Stomach smooth muscle (tissue), 2 donors: Measurements from ENCODE around the gene ZBTB4.
A peak's percentile ranks its signal among the peaks of the same experiment; 100 is the strongest.
"Not testable (repeated sequence)": the region's sequence is repeated elsewhere in the genome, so short reads cannot be mapped to it uniquely, and the experiment has no call there.

Experiments used
- H3K27ac ChIP-seq: one replicate; pipeline ENCODE4 v1.7.0; 2013; ENCODE audit warnings: mild to moderate bottlenecking, low read length, inconsistent platforms
- H3K27me3 ChIP-seq, 2 donors: one replicate each; pipeline ENCODE4 v1.7.0; 2013; ENCODE audit warnings: low read length in 2 of 2; ENCODE audit not compliant: insufficient read depth in 2 of 2, control insufficient read depth in 1 of 2
- H3K36me3 ChIP-seq, 2 donors: one replicate each; pipeline ENCODE4 v1.7.0; 2013; ENCODE audit warnings: low read length in 2 of 2; ENCODE audit not compliant: control insufficient read depth in 2 of 2, insufficient read depth in 2 of 2
- H3K4me1 ChIP-seq: one replicate; pipeline ENCODE4 v1.7.0; 2013; ENCODE audit warnings: low read length; ENCODE audit not compliant: control insufficient read depth, insufficient read depth
- H3K4me3 ChIP-seq, 2 donors: one replicate each; pipeline ENCODE4 v1.7.0; 2013; ENCODE audit warnings: low read length in 2 of 2
- H3K9ac ChIP-seq, 2 donors: one replicate each; pipeline ENCODE4 v1.7.0; 2013; ENCODE audit warnings: low read length in 2 of 2, mild to moderate bottlenecking in 1 of 2
- H3K9me3 ChIP-seq, 2 donors: one replicate each; pipeline ENCODE4 v1.7.0; 2013; ENCODE audit warnings: low read length in 2 of 2; ENCODE audit not compliant: control insufficient read depth in 2 of 2
- donor health status: healthy.
- donor health status: Pancreatic carcinoma.

Gene ZBTB4

DNA sequence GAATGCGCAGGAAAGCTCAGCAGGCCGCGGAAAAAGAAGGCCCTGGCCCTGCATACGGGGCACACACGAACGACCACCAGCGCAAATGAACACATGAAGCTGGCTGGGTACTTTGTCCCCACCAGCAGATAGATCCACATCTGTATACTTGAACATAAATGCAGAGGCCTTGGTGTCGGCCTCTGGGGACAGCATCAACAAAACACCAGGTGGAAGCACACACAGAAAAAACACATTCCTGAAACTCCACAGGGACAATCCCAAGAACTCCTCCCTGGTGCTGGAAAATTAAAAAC lies 606 bp upstream of the ZBTB4 start:
- H3K27me3 ChIP-seq, result no peaks in the 10 kb centered on the region
- H3K4me1 ChIP-seq, result peaks cover 57% of the 10 kb centered on the region
- peak overlapping the region; percentile 94 for H3K27ac ChIP-seq

DNA sequence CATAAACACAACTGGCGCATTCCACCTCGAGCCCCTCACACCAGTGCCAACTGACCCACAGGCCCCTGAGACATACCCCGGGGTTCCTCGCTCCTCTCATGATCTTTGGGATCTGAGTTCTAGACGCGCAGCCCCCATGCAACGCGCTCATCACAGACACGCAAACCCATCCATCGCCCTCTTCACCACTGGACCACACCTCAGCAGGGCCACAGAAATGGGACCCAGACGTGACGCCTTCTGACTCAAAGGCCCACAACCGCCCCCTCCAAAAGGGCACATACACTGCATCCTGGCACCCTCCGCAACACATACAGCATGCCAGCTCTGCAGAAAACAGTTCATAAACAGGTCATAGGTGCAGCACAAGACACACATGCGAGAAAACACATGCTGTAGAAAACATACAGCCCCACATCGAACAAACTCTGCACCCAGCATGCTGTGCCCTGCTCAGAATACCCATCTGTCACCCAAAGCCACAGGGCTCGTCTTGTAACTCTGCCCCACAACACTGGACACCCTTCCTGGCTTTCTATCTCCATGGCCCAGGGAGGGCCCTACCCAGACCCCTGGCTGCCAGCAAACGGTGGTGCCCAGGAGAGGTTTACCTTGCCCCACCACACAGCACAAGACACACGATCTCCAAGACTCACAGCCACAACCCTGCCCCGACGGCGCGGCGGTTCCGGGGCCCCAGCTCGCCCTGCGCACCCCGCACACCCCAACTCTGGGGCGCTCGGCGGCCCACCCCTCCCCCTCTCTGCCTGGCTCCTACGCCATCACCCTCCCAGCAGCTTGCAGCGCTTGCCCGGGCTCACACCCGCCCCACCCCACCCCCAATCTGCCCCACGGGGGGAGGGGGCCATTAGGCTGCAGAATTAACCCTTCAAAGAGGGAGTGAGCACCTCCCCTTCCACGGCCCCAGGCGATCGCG lies 887 bp downstream of the ZBTB4 start:
- Histone ChIP-seq H3K4me3 (peak overlapping the region; percentile 59 to 92), H3K27me3 (no peaks in the 10 kb centered on the region), H3K9me3 (no peaks in the 10 kb centered on the region), H3K36me3 (peaks cover 0 to 2% of the 10 kb centered on the region in 2 donors), H3K9ac (peak overlapping the region; percentile 88 to 93), H3K4me1 (peaks cover 57% of the 10 kb centered on the region), H3K27ac (peak overlapping the region; percentile 97)

More for the DNA sequence above, 606 bp upstream of the ZBTB4 start:
- peak overlapping the region; percentile 73 to 90 for H3K9ac ChIP-seq
- H3K4me3 ChIP-seq, result peak overlapping the region; percentile 83 to 87
- peaks cover 0 to 2% of the 10 kb centered on the region in 2 donors for H3K36me3 ChIP-seq
- H3K9me3 ChIP-seq, result no peaks in the 10 kb centered on the region

GRCh38 chr17:7477392-7478275 lies 1.8 kb downstream of the ZBTB4 start:
- Histone ChIP-seq H3K4me1 (peaks cover 49% of the 10 kb centered on the region), H3K27ac (peak overlapping the region; percentile 97), H3K4me3 (peak overlapping the region; percentile 59 to 92), H3K36me3 (peaks cover 0 to 2% of the 10 kb centered on the region in 2 donors), H3K9ac (peak overlapping the region; percentile 88 to 93), H3K9me3 (no peaks in the 10 kb centered on the region), H3K27me3 (no peaks in the 10 kb centered on the region)

- H3K9ac ChIP-seq, result peak overlapping the region in 1 of 2 donors; percentile 51
- peak overlapping the region; percentile 59 to 92 for H3K4me3 ChIP-seq
These were observed 2.5 kb downstream of the ZBTB4 start for GRCh38 chr17:7476951-7477350.

DNA sequence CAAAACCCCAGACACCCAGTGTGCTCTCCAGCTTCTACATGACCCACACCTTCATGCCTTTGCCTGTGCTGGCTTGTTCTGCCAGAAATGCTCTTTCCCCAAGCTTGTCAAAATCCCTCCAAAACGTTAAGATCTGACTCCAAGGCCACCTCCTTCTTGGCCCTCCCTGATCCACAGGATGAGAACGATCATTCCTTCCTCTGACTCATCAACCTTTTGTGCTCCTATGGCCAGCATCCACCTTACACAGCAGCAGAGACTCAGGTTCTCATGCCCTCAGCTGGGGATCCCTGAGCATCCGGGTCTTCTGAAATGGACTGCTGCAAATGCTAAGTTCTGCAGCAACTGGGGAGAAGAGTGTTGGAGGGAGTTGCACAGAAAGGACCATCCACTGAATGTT lies 2.9 kb downstream of the ZBTB4 start:
- H3K27ac ChIP-seq, result peak overlapping the region; percentile 97
- H3K9ac ChIP-seq, result peak overlapping the region in 1 of 2 donors; percentile 51
- H3K4me1 ChIP-seq, result peaks cover 54% of the 10 kb centered on the region
- peaks cover 0 to 2% of the 10 kb centered on the region in 2 donors for H3K36me3 ChIP-seq
- no peaks in the 10 kb centered on the region for H3K9me3 ChIP-seq
- H3K27me3 ChIP-seq, result no peaks in the 10 kb centered on the region
- H3K4me3 ChIP-seq, result peak overlapping the region in 1 of 2 donors; percentile 92

More at GRCh38 chr17:7476951-7477350, 2.5 kb downstream of the ZBTB4 start:
- Histone ChIP-seq H3K4me1 (peaks cover 51% of the 10 kb centered on the region), H3K9me3 (no peaks in the 10 kb centered on the region), H3K27ac (peak overlapping the region; percentile 97), H3K27me3 (no peaks in the 10 kb centered on the region), H3K36me3 (peaks cover 0 to 2% of the 10 kb centered on the region in 2 donors)

DNA sequence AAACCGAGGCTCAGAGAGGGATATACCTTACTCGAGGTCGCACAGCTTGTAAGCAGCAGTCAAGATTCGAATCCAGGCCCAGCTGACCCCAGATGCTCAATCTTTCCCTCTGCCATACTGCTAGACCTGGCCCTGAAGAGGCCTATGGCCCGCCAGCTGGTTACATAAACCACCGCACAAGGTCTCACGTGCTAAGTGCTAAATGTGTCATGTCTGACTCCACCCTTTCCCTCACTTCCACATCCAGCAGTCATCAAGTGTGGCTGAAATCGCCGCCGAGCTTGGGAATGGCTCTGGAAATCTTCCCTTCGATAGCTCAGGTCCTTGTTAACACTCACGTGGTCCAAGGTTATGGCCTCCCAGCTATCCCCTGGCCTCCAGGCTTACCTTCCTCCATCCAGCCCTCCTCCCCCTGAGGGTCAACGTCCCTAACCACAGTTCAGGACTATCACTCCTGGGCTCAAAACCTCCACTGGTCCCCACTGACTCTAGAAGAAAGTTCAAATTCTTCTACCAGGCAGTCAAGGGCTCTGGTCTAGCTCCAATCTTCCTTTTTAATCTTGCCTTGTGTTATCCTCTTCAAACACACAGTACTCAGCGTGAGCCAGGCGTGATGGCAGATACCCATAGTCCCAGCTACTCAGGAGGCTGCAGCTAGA lies 3.5 kb downstream of the ZBTB4 start:
- H3K9ac ChIP-seq, result peak overlapping the region in 1 of 2 donors; percentile 51
- H3K4me3 ChIP-seq, result peak overlapping the region in 1 of 2 donors; percentile 92

DNA sequence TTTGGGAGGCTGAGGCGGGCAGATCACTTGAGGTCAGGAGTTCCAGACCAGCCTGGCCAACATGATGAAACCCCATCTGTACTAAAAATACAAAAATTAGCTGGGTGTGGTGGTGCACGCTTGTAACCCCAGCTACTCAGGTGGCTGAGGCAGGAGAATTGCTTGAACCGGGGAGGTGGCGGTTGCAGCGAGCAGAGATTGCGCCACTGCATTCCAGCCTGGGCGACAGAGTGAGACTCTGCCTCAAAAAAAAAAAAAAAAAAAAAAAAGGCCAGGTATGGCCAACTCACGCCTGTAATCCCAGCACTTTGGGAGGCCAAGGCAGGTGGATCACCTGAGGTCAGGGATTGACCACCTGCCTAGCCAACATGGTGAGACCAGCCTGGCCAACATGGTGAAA lies 4.7 kb downstream of the ZBTB4 start:
- not testable (repeated sequence) for H3K4me3 ChIP-seq, H3K27me3 ChIP-seq, H3K9me3 ChIP-seq, H3K9ac ChIP-seq, H3K36me3 ChIP-seq
- Histone ChIP-seq H3K4me1 (peaks cover 49% of the 10 kb centered on the region), H3K27ac (peak overlapping the region; percentile 97)

More for the DNA sequence above, 3.5 kb downstream of the ZBTB4 start:
- no peaks in the 10 kb centered on the region for H3K27me3 ChIP-seq
- H3K27ac ChIP-seq, result peak overlapping the region; percentile 97
- H3K36me3 ChIP-seq, result peaks cover 0 to 2% of the 10 kb centered on the region in 2 donors
- no peaks in the 10 kb centered on the region for H3K9me3 ChIP-seq
- H3K4me1 ChIP-seq, result peaks cover 54% of the 10 kb centered on the region

GRCh38 chr17:7471729-7472128 lies 7.7 kb downstream of the ZBTB4 start:
- H3K27ac ChIP-seq, result no peak overlapping the region
- no peak overlapping the region for H3K4me3 ChIP-seq
- H3K9ac ChIP-seq, result no peak overlapping the region
- peaks cover 4 to 5% of the 10 kb centered on the region in 2 donors for H3K36me3 ChIP-seq
- peaks cover 40% of the 10 kb centered on the region for H3K4me1 ChIP-seq
- no peaks in the 10 kb centered on the region for H3K27me3 ChIP-seq
- no peaks in the 10 kb centered on the region for H3K9me3 ChIP-seq

GRCh38 chr17:7470457-7470973 lies 8.9 kb downstream of the ZBTB4 start:
- H3K9me3 ChIP-seq, H3K36me3 ChIP-seq, H3K27ac ChIP-seq, H3K27me3 ChIP-seq, H3K9ac ChIP-seq, H3K4me3 ChIP-seq: not testable (repeated sequence)
- peaks cover 35% of the 10 kb centered on the region for H3K4me1 ChIP-seq

DNA sequence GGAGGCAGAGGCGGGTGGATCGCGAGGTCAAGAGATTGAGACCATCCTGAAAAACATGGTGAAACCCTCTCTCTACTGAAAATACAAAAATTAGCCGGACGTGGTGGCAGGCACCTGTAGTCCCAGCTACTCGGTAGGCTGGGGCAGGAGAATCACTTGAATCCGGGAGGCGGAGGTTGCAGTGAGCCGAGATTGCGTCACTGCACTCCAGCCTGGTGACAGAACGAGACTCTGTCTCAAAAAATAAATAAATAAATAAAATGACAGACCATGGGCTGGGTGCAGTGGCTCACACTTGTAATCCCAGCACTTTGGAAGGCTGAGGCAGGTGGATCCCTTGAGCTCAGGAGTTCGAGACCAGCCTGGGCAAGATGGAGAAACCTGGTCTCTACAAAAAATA lies 9.6 kb downstream of the ZBTB4 start:
- not testable (repeated sequence) for H3K9me3 ChIP-seq, H3K27ac ChIP-seq, H3K9ac ChIP-seq, H3K4me3 ChIP-seq, H3K27me3 ChIP-seq, H3K36me3 ChIP-seq
- H3K4me1 ChIP-seq, result peaks cover 30% of the 10 kb centered on the region
